ENCODE results near the gene TMEM60.
"Not testable (repeated sequence)": the region's sequence is repeated elsewhere in the genome, so short reads cannot be mapped to it uniquely, and the experiment has no call there.

TMEM60 gene

GRCh38 chr7:77811516-77812289, 13.5 kb upstream of the TMEM60 start:
- no peak for DNase-seq

- DNase-seq = no peak
These were observed 10.3 kb upstream of the TMEM60 start for GRCh38 chr7:77808517-77808916.

- no peak for DNase-seq
These were observed 8.2 kb upstream of the TMEM60 start for GRCh38 chr7:77806425-77806824.

- no peak for DNase-seq
These were observed 4.5 kb upstream of the TMEM60 start for GRCh38 chr7:77802557-77803405.

GRCh38 chr7:77800730-77801129, 2.5 kb upstream of the TMEM60 start:
- DNase-seq = no peak

GRCh38 chr7:77800158-77800557, 1.9 kb upstream of the TMEM60 start:
- DNase-seq = peak; percentile 69

GRCh38 chr7:77799078-77799964, 1.1 kb upstream of the TMEM60 start:
- DNase-seq = peak; percentile 76

- DNase-seq = no peak
These were observed 370 bp downstream of the TMEM60 start for GRCh38 chr7:77797734-77798393.

GRCh38 chr7:77796960-77797359, 1.3 kb downstream of the TMEM60 start:
- no peak for DNase-seq

GRCh38 chr7:77796109-77796508, 2.1 kb downstream of the TMEM60 start:
- no peak for DNase-seq

GRCh38 chr7:77794000-77794399, 4.2 kb downstream of the TMEM60 start:
- no peak for DNase-seq

- no peak for DNase-seq
These were observed 6.3 kb downstream of the TMEM60 start for GRCh38 chr7:77791956-77792355.

- DNase-seq = no peak
These were observed 6.9 kb downstream of the TMEM60 start for GRCh38 chr7:77791336-77791735.

GRCh38 chr7:77788327-77788902, 9.8 kb downstream of the TMEM60 start:
- DNase-seq = no peak

GRCh38 chr7:77786741-77787140, 11.5 kb downstream of the TMEM60 start:
- DNase-seq = no peak

GRCh38 chr7:77786018-77786417, 12.2 kb downstream of the TMEM60 start:
- no peak for DNase-seq

GRCh38 chr7:77784426-77784825, 13.8 kb downstream of the TMEM60 start:
- not testable (repeated sequence) for DNase-seq

GRCh38 chr7:77783545-77783944, 14.7 kb downstream of the TMEM60 start:
- DNase-seq = no peak

- DNase-seq = no peak
These were observed 15.1 kb downstream of the TMEM60 start for GRCh38 chr7:77783111-77783510.

GRCh38 chr7:77782383-77782782, 15.9 kb downstream of the TMEM60 start:
- no peak for DNase-seq

GRCh38 chr7:77778535-77778934, 19.7 kb downstream of the TMEM60 start:
- DNase-seq = no peak

- DNase-seq = no peak
These were observed 26.3 kb downstream of the TMEM60 start for GRCh38 chr7:77771901-77772300.
